ENCODE results near the gene CDC42SE2. TPM values are rescaled to one million over a fixed set of nuclear protein-coding genes. Genes with fewer than 3 reads are reported as not detected.

Gene CDC42SE2
- polyA plus RNA-seq, 1 experiment, result 27.4 TPM

- Histone ChIP-seq H3K9me3 (ENCODE audit: control insufficient read depth, insufficient read depth, low read length) (no peaks in the 10 kb centered on the region), H3K27ac (ENCODE audit: low read depth, low read length) (no peak overlapping the region), H3K4me3 (ENCODE audit: low read depth, low read length) (no peak overlapping the region), H3K27me3 (ENCODE audit: control insufficient read depth, insufficient read depth, low read length) (no peaks in the 10 kb centered on the region)
- DNase-seq (ENCODE audit: low read depth, low spot score), result no peak
- POLR2A ChIA-PET, result no interaction called here
- no peak for TF ChIP-seq CTCF (IDR thresholded peaks at IDR 0.05; ENCODE audit: low read depth, low read length)
- CTCF ChIA-PET, result interaction anchor here (0.8 to 1.7 kb wide), 6 partner anchors 12 to 591 kb away, joined by 3 to 4 read pairs (median 4); partner anchors contain the start of gene HINT1
Observed at GRCh38 chr5:131416729-131417128, 152.9 kb downstream of the CDC42SE2 start.

- Histone ChIP-seq H3K9me3 (ENCODE audit: control insufficient read depth, insufficient read depth, low read length) (no peaks in the 10 kb centered on the region), H3K4me3 (ENCODE audit: low read depth, low read length) (no peak overlapping the region), H3K27me3 (ENCODE audit: control insufficient read depth, insufficient read depth, low read length) (no peaks in the 10 kb centered on the region), H3K27ac (ENCODE audit: low read depth, low read length) (no peak overlapping the region)
- peak; percentile 82 for TF ChIP-seq CTCF (IDR thresholded peaks at IDR 0.05; ENCODE audit: low read depth, low read length)
- DNase-seq (ENCODE audit: low read depth, low spot score), result peak; percentile 41
- ChIA-PET POLR2A (no interaction called here), CTCF (interaction anchor here (1.0 to 1.7 kb wide), 2 partner anchors 252 to 547 kb away, joined by 4 read pairs; partner anchors contain the start of gene HINT1)
Observed at GRCh38 chr5:131417240-131417869, 153.5 kb downstream of the CDC42SE2 start.

GRCh38 chr5:131418846-131419245 is 155.0 kb downstream of the CDC42SE2 start:
- ChIA-PET CTCF (interaction anchor here (0.5 to 1.3 kb wide), 9 partner anchors 12 to 589 kb away, joined by 3 to 5 read pairs (median 4); no protein-coding TSS in a partner anchor), POLR2A (no interaction called here)
- H3K9me3 ChIP-seq (ENCODE audit: control insufficient read depth, insufficient read depth, low read length), result no peaks in the 10 kb centered on the region
- no peak overlapping the region for H3K27ac ChIP-seq (ENCODE audit: low read depth, low read length)
- TF ChIP-seq CTCF (IDR thresholded peaks at IDR 0.05; ENCODE audit: low read depth, low read length), result no peak
- no peak overlapping the region for H3K4me3 ChIP-seq (ENCODE audit: low read depth, low read length)
- no peaks in the 10 kb centered on the region for H3K27me3 ChIP-seq (ENCODE audit: control insufficient read depth, insufficient read depth, low read length)
- DNase-seq (ENCODE audit: low read depth, low spot score), result no peak

- H3K27ac ChIP-seq (ENCODE audit: low read depth, low read length), result no peak overlapping the region
- no peaks in the 10 kb centered on the region for H3K9me3 ChIP-seq (ENCODE audit: control insufficient read depth, insufficient read depth, low read length)
- TF ChIP-seq CTCF (IDR thresholded peaks at IDR 0.05; ENCODE audit: low read depth, low read length), result no peak
- ChIA-PET POLR2A (interaction anchor here (0.8 kb wide), 1 partner anchor 391 kb away, joined by 4 read pairs; no protein-coding TSS in a partner anchor), CTCF (interaction anchor here (0.9 to 1.3 kb wide), 2 partner anchors 548 to 588 kb away, joined by 3 to 4 read pairs; no protein-coding TSS in a partner anchor)
- no peak for DNase-seq (ENCODE audit: low read depth, low spot score)
- H3K4me3 ChIP-seq (ENCODE audit: low read depth, low read length), result no peak overlapping the region
- H3K27me3 ChIP-seq (ENCODE audit: control insufficient read depth, insufficient read depth, low read length), result no peaks in the 10 kb centered on the region
Observed at GRCh38 chr5:131419877-131420276, 156.0 kb downstream of the CDC42SE2 start.

- peak; percentile 1 for DNase-seq (ENCODE audit: low read depth, low spot score)
- Histone ChIP-seq H3K27ac (ENCODE audit: low read depth, low read length) (no peak overlapping the region), H3K9me3 (ENCODE audit: control insufficient read depth, insufficient read depth, low read length) (no peaks in the 10 kb centered on the region), H3K4me3 (ENCODE audit: low read depth, low read length) (no peak overlapping the region), H3K27me3 (ENCODE audit: control insufficient read depth, insufficient read depth, low read length) (no peaks in the 10 kb centered on the region)
- TF ChIP-seq CTCF (IDR thresholded peaks at IDR 0.05; ENCODE audit: low read depth, low read length), result peak; percentile 65
- CTCF ChIA-PET, result interaction anchor here (0.5 to 2.9 kb wide), 28 partner anchors 8 to 1538 kb away, joined by 3 to 38 read pairs (median 4); no protein-coding TSS in a partner anchor
- POLR2A ChIA-PET, result no interaction called here
Observed at GRCh38 chr5:131423056-131423455, 159.2 kb downstream of the CDC42SE2 start.
